GM18870 (cell line): ENCODE data around the gene FGR.
"Not testable (repeated sequence)": the region's sequence is repeated elsewhere in the genome, so short reads cannot be mapped to it uniquely, and the experiment has no call there.

Experiments used
- ATAC-seq: cut with Tn5 transposase; IDR thresholded peaks from one replicate; pipeline ENCODE4 v1.9.1; 2021; ENCODE audit warnings: moderate library complexity; ENCODE audit not compliant: unreplicated experiment

The FGR gene

GRCh38 chr1:27634985-27635367 lies at the start of gene FGR:
Gene FGR, minus strand, starts transcription at chr1:27635185. Its CDS starts 11,269 bp downstream, at chr1:27623916.
- no peak for ATAC-seq

- no peak for ATAC-seq
Observed at GRCh38 chr1:27684176-27684575, 49.2 kb upstream of the FGR start.

GRCh38 chr1:27682351-27682944 lies 47.5 kb upstream of the FGR start:
- no peak for ATAC-seq

GRCh38 chr1:27681580-27681979 lies 46.6 kb upstream of the FGR start:
- ATAC-seq = not testable (repeated sequence)

GRCh38 chr1:27680225-27680791 lies 45.3 kb upstream of the FGR start:
- not testable (repeated sequence) for ATAC-seq

GRCh38 chr1:27678747-27679146 lies 43.8 kb upstream of the FGR start:
- ATAC-seq = no peak

- no peak for ATAC-seq
Observed at GRCh38 chr1:27676410-27676809, 41.4 kb upstream of the FGR start.

GRCh38 chr1:27672750-27673112 lies 37.7 kb upstream of the FGR start:
- no peak for ATAC-seq

GRCh38 chr1:27671964-27672749 lies 37.2 kb upstream of the FGR start, which contains the start of gene IFI6:
Gene IFI6, minus strand, starts transcription at chr1:27672192. Its CDS starts 2,878 bp downstream, at chr1:27669314.
- ATAC-seq = peak; percentile 79

GRCh38 chr1:27669876-27670275 lies 34.9 kb upstream of the FGR start:
- no peak for ATAC-seq

GRCh38 chr1:27668808-27669723 lies 34.1 kb upstream of the FGR start:
- ATAC-seq = no peak

- no peak for ATAC-seq
Observed at GRCh38 chr1:27668121-27668807, 33.3 kb upstream of the FGR start.

GRCh38 chr1:27666791-27667254 lies 31.8 kb upstream of the FGR start:
- no peak for ATAC-seq

GRCh38 chr1:27666294-27666693 lies 31.3 kb upstream of the FGR start:
- ATAC-seq = no peak

GRCh38 chr1:27665016-27665651 lies 30.1 kb upstream of the FGR start:
- ATAC-seq = no peak

- ATAC-seq = no peak
Observed at GRCh38 chr1:27664291-27664690, 29.3 kb upstream of the FGR start.

GRCh38 chr1:27662707-27663393 lies 27.9 kb upstream of the FGR start:
- no peak for ATAC-seq

GRCh38 chr1:27662261-27662660 lies 27.3 kb upstream of the FGR start:
- no peak for ATAC-seq

- ATAC-seq = no peak
Observed at GRCh38 chr1:27661412-27662075, 26.6 kb upstream of the FGR start.
